A673 (cell line): ENCODE data around the gene RYK. TPM values are rescaled to one million over a fixed set of nuclear protein-coding genes. Genes with fewer than 3 reads are reported as not detected.
A peak's percentile ranks its signal among the peaks of the same experiment; 100 is the strongest.

ENCODE experiments used
- BruUV-seq: library from RNA; stranded (reverse); fragments of 400-500 nt; replicated peaks from 2 replicates; lab custom pipeline; 2021; lab: Mats Ljungman, UMichigan
- CTCF ChIA-PET: fragments of 300-600 bp; sonication (Branson Sonifier 250); formaldehyde crosslinking; loops from one replicate; lab custom pipeline; 2022; ENCODE audit warnings: antibody characterized with exemption; lab: Charles Lee
- POLR2A ChIA-PET: fragments of 300-600 bp; sonication (Branson Sonifier 250); formaldehyde crosslinking; loops from one replicate; lab custom pipeline; 2022; ENCODE audit warnings: antibody characterized with exemption; ENCODE audit not compliant: low non-redundant PET; lab: Charles Lee
- DNase-seq: peaks from one replicate; pipeline ENCODE4 v3.0.0-alpha.2; 2015; ENCODE audit warnings: low spot score
- H3K27ac ChIP-seq: fragments of 200-600 bp; sonication (generic); 2 replicates; pipeline ENCODE4 v1.5.1; 2016; ENCODE audit warnings: mixed run types, low read depth, mild to moderate bottlenecking, mixed read lengths, antibody characterized with exemption, low read length; ENCODE audit not compliant: poor library complexity, severe bottlenecking
- H3K27me3 ChIP-seq: fragments of 200-600 bp; sonication (generic); replicated peaks from 2 replicates; pipeline ENCODE4 v1.6.1; 2017; ENCODE audit warnings: mixed run types, low read depth, mild to moderate bottlenecking, mixed read lengths, antibody characterized with exemption, low read length; ENCODE audit not compliant: insufficient read depth, poor library complexity
- H3K36me3 ChIP-seq: fragments of 200-600 bp; sonication (generic); 2 replicates; pipeline ENCODE4 v1.6.1; 2016; ENCODE audit warnings: mixed run types, mild to moderate bottlenecking, mixed read lengths, antibody characterized with exemption, low read length; ENCODE audit not compliant: insufficient read depth, poor library complexity, severe bottlenecking
- H3K4me1 ChIP-seq: fragments of 200-600 bp; sonication (generic); 2 replicates; pipeline ENCODE4 v1.6.1; 2017; ENCODE audit warnings: mixed run types, mild to moderate bottlenecking, mixed read lengths, antibody characterized with exemption, low read length; ENCODE audit not compliant: insufficient read depth, poor library complexity, severe bottlenecking
- H3K4me3 ChIP-seq: fragments of 200-600 bp; sonication (generic); 2 replicates; pipeline ENCODE4 v1.5.1; 2016; ENCODE audit warnings: low read depth, mixed run types, mild to moderate bottlenecking, mixed read lengths, low read length; ENCODE audit not compliant: poor library complexity, severe bottlenecking
- H3K9me3 ChIP-seq: fragments of 200-600 bp; sonication (generic); 2 replicates; pipeline ENCODE4 v1.6.1; 2016; ENCODE audit warnings: mixed run types, low read depth, mild to moderate bottlenecking, mixed read lengths, antibody characterized with exemption, low read length; ENCODE audit not compliant: poor library complexity, severe bottlenecking
- EZH2 ChIP-seq: fragments of 200-600 bp; sonication (generic); IDR thresholded peaks from 2 replicates; pipeline ENCODE4 v1.6.1; 2017; ENCODE audit warnings: borderline replicate concordance, low read depth, mild to moderate bottlenecking, mixed read lengths, antibody characterized with exemption, low read length; ENCODE audit not compliant: poor library complexity, severe bottlenecking
- intact Hi-C: fragments of 100-400 bp; cut with micrococcal nuclease; formaldehyde crosslinking; loops from one replicate; pipeline ENCODE4 v1.10.0; 2022; ENCODE audit not compliant: unreplicated experiment
- total RNA-seq: library from RNA; stranded (reverse); gene quantifications from 2 replicates; pipeline ENCODE4 v1.2.3, GENCODE V29; 2021
- TF ChIP-seq, protein P1 (sequence below): fragments of 300-800, 200-600 bp; sonication (generic); conservative IDR thresholded peaks from 2 replicates; pipeline ENCODE4 v1.5.1; 2017; ENCODE audit warnings: low read depth, mild to moderate bottlenecking, antibody characterized with exemption, low read length, moderate library complexity, mixed read lengths

Gene RYK
- total RNA-seq, 1 experiment from 2014 or later = 47.8 TPM

DNA sequence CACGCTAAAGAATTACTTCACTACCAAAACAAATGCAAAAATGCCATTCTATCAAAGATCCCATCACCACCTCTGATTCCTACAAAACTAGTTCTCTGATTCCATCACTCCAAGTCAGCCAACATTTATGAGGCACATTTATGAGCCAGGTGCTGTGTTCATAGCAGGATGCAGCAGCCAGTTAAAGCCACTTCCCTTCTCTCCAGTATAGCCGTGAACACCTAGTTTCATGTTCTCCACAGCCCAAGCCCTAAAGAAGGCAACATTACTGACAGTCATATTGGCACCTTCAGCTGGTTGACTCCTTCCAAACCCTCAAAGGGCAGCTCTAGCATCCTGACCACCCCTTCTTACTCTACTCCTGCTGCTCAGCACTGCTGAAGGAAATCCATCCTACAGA lies 36.4 kb downstream of the RYK start:
- Histone ChIP-seq H3K9me3 (no peaks in the 10 kb centered on the region), H3K27me3 (no peaks in the 10 kb centered on the region), H3K4me3 (no peak overlapping the region), H3K4me1 (no peaks in the 10 kb centered on the region), H3K36me3 (peaks cover 7% of the 10 kb centered on the region), H3K27ac (no peak overlapping the region)
- ChIA-PET CTCF (no interaction called here), POLR2A (no interaction called here)
- intact Hi-C loops = loop anchor here (10.0 kb wide), 1 partner anchor 399 kb away; no protein-coding TSS in a partner anchor
- no peak for TF ChIP-seq EZH2
- TF ChIP-seq, protein P1, sequence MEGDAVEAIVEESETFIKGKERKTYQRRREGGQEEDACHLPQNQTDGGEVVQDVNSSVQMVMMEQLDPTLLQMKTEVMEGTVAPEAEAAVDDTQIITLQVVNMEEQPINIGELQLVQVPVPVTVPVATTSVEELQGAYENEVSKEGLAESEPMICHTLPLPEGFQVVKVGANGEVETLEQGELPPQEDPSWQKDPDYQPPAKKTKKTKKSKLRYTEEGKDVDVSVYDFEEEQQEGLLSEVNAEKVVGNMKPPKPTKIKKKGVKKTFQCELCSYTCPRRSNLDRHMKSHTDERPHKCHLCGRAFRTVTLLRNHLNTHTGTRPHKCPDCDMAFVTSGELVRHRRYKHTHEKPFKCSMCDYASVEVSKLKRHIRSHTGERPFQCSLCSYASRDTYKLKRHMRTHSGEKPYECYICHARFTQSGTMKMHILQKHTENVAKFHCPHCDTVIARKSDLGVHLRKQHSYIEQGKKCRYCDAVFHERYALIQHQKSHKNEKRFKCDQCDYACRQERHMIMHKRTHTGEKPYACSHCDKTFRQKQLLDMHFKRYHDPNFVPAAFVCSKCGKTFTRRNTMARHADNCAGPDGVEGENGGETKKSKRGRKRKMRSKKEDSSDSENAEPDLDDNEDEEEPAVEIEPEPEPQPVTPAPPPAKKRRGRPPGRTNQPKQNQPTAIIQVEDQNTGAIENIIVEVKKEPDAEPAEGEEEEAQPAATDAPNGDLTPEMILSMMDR = no peak
- BruUV-seq = no TSS peak
- no peak for DNase-seq

DNA sequence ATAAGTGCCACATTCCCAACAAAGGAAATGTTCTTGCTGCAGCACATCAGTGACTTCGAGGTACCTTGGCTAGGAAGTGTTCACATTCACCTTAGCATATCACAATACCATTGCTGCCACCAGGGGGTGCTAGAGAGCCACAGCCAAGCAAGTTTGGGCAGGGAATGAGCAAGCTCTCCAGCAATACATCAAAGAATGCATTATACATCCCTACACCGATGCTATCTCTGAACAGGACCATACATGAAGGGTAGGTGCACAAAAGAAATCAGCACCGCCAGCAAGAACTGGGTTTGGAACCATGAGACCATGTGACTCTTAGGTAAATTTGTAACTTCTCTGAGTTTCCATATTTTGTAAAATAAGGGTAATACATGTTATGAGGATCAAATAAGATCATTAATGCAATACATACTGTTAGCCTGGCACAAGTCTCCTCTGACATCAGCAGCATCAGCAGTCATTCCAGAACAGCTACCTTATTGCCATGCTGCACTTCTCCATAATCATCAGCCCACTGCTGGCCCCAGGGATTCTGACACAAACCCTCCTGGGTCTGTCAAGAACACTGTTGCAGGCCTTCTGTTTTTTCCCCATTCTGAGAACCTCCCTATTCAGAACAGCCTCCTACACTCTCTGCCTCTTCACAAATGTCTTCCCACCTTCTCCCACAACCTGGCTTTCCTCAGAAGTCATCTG lies 37.5 kb downstream of the RYK start:
- Histone ChIP-seq H3K27me3 (no peaks in the 10 kb centered on the region), H3K36me3 (peaks cover 16% of the 10 kb centered on the region), H3K4me1 (no peaks in the 10 kb centered on the region), H3K27ac (no peak overlapping the region), H3K4me3 (no peak overlapping the region), H3K9me3 (no peaks in the 10 kb centered on the region)
- DNase-seq = peak; percentile 86
- intact Hi-C loops = loop anchor here (1.0 to 10.0 kb wide), 4 partner anchors 86 to 398 kb away; no protein-coding TSS in a partner anchor
- no peak for TF ChIP-seq EZH2
- TF ChIP-seq, protein P1 = peak; percentile 97
- BruUV-seq = no TSS peak
- ChIA-PET CTCF (interaction anchor here (0.6 to 3.0 kb wide), 16 partner anchors 10 to 449 kb away, joined by 3 to 19 read pairs (median 3); no protein-coding TSS in a partner anchor), POLR2A (no interaction called here)

DNA sequence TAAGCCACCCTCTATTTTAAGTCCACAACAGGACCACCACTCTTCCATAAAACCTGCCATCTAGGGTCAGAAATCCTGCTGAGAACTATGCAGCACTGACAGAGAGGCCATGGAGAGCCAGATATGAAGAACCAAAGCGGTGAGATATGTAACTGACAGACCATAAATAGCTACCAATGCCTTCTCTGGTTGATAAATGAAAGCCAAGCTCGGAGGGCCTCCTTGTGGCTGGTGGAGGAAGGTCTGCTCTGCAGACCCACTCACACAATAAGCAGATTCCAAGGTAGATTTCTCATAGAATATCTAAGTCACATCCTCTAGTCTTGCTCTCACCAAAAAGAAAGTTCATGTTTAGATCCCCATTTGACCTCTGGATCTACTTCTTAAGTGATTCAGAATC lies 38.9 kb downstream of the RYK start:
- no TSS peak for BruUV-seq
- ChIA-PET POLR2A (interaction anchor here (0.6 kb wide), 1 partner anchor 270 kb away, joined by 3 read pairs; no protein-coding TSS in a partner anchor), CTCF (interaction anchor here (0.6 to 3.0 kb wide), 10 partner anchors 13 to 550 kb away, joined by 3 to 19 read pairs (median 5); no protein-coding TSS in a partner anchor)
- intact Hi-C loops = loop anchor here (1.0 to 10.0 kb wide), 3 partner anchors 167 to 397 kb away; no protein-coding TSS in a partner anchor
- Histone ChIP-seq H3K36me3 (peaks cover 16% of the 10 kb centered on the region), H3K9me3 (no peaks in the 10 kb centered on the region), H3K4me1 (no peaks in the 10 kb centered on the region), H3K27ac (no peak overlapping the region), H3K4me3 (no peak overlapping the region), H3K27me3 (no peaks in the 10 kb centered on the region)
- TF ChIP-seq, protein P1 = peak; percentile 69
- TF ChIP-seq EZH2 = no peak
- peak; percentile 52 for DNase-seq
